GM21737 (cell line): Measurements from ENCODE around the gene NRXN2.

ENCODE experiments used
- ATAC-seq: cut with Tn5 transposase; IDR thresholded peaks from one replicate; pipeline ENCODE4 v1.9.1; 2021; ENCODE audit warnings: mild to moderate bottlenecking, moderate library complexity; ENCODE audit not compliant: unreplicated experiment

Gene NRXN2

GRCh38 chr11:64556721-64557250 lies 166.2 kb downstream of the NRXN2 start:
- no peak for ATAC-seq
